Neural cell (in vitro differentiated cells): ENCODE results near the gene EXOC2. TPM values are rescaled to one million over a fixed set of nuclear protein-coding genes. Genes with fewer than 3 reads are reported as not detected.

ENCODE experiments used
- H2AFZ ChIP-seq: fragments of 200-600, 300-800 bp; sonication (generic), shearing (Covaris generic); 2 replicates; pipeline ENCODE4 v1.6.0; 2014; ENCODE audit warnings: low read depth, mild to moderate bottlenecking, antibody characterized with exemption, low read length, moderate library complexity
- H3F3A ChIP-seq: fragments of 200-600 bp; shearing (Covaris generic); 2 replicates; pipeline ENCODE4 v1.6.1; 2016; ENCODE audit warnings: mild to moderate bottlenecking, moderate library complexity, mixed read lengths, antibody characterized with exemption, low read length; ENCODE audit not compliant: insufficient read depth, poor library complexity, severe bottlenecking
- H3K27ac ChIP-seq: fragments of 200-600, 300-800 bp; sonication (generic), shearing (Covaris generic); 2 replicates; pipeline ENCODE4 v1.5.1; 2014; ENCODE audit warnings: mild to moderate bottlenecking, low read length, moderate library complexity
- H3K27me3 ChIP-seq: fragments of 300-800, 200-600 bp; sonication (generic), shearing (Covaris generic); 2 replicates; pipeline ENCODE4 v1.6.0; 2014; ENCODE audit warnings: mild to moderate bottlenecking, low read depth, low read length, moderate library complexity; ENCODE audit not compliant: insufficient read depth
- H3K36me3 ChIP-seq: fragments of 300-800, 200-600 bp; sonication (generic), shearing (Covaris generic); 2 replicates; pipeline ENCODE4 v1.5.1; 2014; ENCODE audit warnings: mild to moderate bottlenecking, antibody characterized with exemption, low read length, moderate library complexity; ENCODE audit not compliant: insufficient read depth
- H3K4me2 ChIP-seq: fragments of 300-800, 200-600 bp; sonication (generic), shearing (Covaris generic); 2 replicates; pipeline ENCODE4 v1.6.0; 2014; ENCODE audit warnings: mild to moderate bottlenecking, low read length
- H3K4me3 ChIP-seq: fragments of 300-800, 200-600 bp; sonication (generic), shearing (Covaris generic); 2 replicates; pipeline ENCODE4 v1.5.1; 2014; ENCODE audit warnings: mild to moderate bottlenecking, low read length, moderate library complexity
- H3K79me2 ChIP-seq: fragments of 200-600 bp; shearing (Covaris generic); replicated peaks from 2 replicates; pipeline ENCODE4 v1.6.0; 2014; ENCODE audit warnings: mild to moderate bottlenecking, low read length, moderate library complexity; ENCODE audit not compliant: insufficient read depth
- H3K9ac ChIP-seq: fragments of 300-800, 200-600 bp; sonication (generic), shearing (Covaris generic); 2 replicates; pipeline ENCODE4 v1.6.1; 2016; ENCODE audit warnings: mild to moderate bottlenecking, low read length, mixed read lengths
- H3K9me2 ChIP-seq: fragments of 200-600 bp; shearing (Covaris generic); 2 replicates; pipeline ENCODE4 v1.6.1; 2016; ENCODE audit warnings: mild to moderate bottlenecking, low read length, mixed read lengths; ENCODE audit not compliant: insufficient read depth
- H3K9me3 ChIP-seq: fragments of 200-600, 300-800 bp; sonication (generic), shearing (Covaris generic); 2 replicates; pipeline ENCODE4 v1.6.1; 2016; ENCODE audit warnings: mild to moderate bottlenecking, mixed run types, low read length, moderate library complexity, mixed read lengths
- H4K20me1 ChIP-seq: fragments of 200-600 bp; shearing (Covaris generic); 2 replicates; pipeline ENCODE4 v1.6.1; 2016; ENCODE audit warnings: mild to moderate bottlenecking, mixed run types; ENCODE audit not compliant: insufficient read depth
- CTCF ChIP-seq: fragments of 450-650 bp; IDR thresholded peaks from 2 replicates; pipeline ENCODE4 v1.5.1; 2014; ENCODE audit warnings: antibody characterized with exemption, mild to moderate bottlenecking, moderate library complexity; ENCODE audit not compliant: poor library complexity, severe bottlenecking
- EP300 ChIP-seq: fragments of 450-650 bp; conservative IDR thresholded peaks from 2 replicates; pipeline ENCODE4 v1.6.1; 2014; ENCODE audit warnings: antibody characterized with exemption, mild to moderate bottlenecking, moderate library complexity; ENCODE audit not compliant: poor library complexity, severe bottlenecking
- EZH2 ChIP-seq: fragments of 200-600, 300-800 bp; shearing (Covaris generic), sonication (generic); IDR thresholded peaks from 2 replicates; pipeline ENCODE4 v1.6.1; 2014; ENCODE audit warnings: antibody characterized with exemption, low read length, borderline replicate concordance, mild to moderate bottlenecking; ENCODE audit not compliant: insufficient read depth, poor library complexity, severe bottlenecking
- MXI1 ChIP-seq: fragments of 450-650 bp; conservative IDR thresholded peaks from 2 replicates; pipeline ENCODE4 v1.6.1; 2014; ENCODE audit warnings: antibody characterized with exemption, mild to moderate bottlenecking; ENCODE audit not compliant: poor library complexity, severe bottlenecking
- POLR2AphosphoS5 ChIP-seq: IDR thresholded peaks from 2 replicates; pipeline ENCODE4 v1.6.1; 2012
- RAD21 ChIP-seq: fragments of 450-650 bp; conservative IDR thresholded peaks from 2 replicates; pipeline ENCODE4 v1.6.1; 2014; ENCODE audit warnings: antibody characterized with exemption, mild to moderate bottlenecking, moderate library complexity
- REST ChIP-seq: IDR thresholded peaks from 2 replicates; pipeline ENCODE4 v1.6.1; 2012; ENCODE audit warnings: borderline replicate concordance
- SMC3 ChIP-seq: fragments of 450-650 bp; conservative IDR thresholded peaks from 2 replicates; pipeline ENCODE4 v1.6.1; 2014; ENCODE audit warnings: antibody characterized with exemption, mild to moderate bottlenecking, moderate library complexity; ENCODE audit not compliant: poor library complexity
- TAF1 ChIP-seq: IDR thresholded peaks from 2 replicates; pipeline ENCODE4 v1.6.1; 2012; ENCODE audit warnings: low read depth
- polyA plus RNA-seq: library from polyadenylated mRNA; depleted of rRNA; stranded (reverse); fragments of >200 nt; gene quantifications from 2 replicates; pipeline ENCODE4 v1.2.3, GENCODE V29; 2014

EXOC2 gene
- polyA plus RNA-seq, 1 donor from 2014 or later: 38.6 TPM

- H3K27me3 ChIP-seq: no peaks in the 10 kb centered on the region
- H2AFZ ChIP-seq: no peak overlapping the region
- H3K9me3 ChIP-seq: no peaks in the 10 kb centered on the region
- H3K36me3 ChIP-seq: no peaks in the 10 kb centered on the region
- H3K79me2 ChIP-seq: no peaks in the 10 kb centered on the region
- no peaks in the 10 kb centered on the region for H3F3A ChIP-seq
- H4K20me1 ChIP-seq: no peaks in the 10 kb centered on the region
- no peak overlapping the region for H3K27ac ChIP-seq
- H3K4me3 ChIP-seq: no peak overlapping the region
- no peaks in the 10 kb centered on the region for H3K9me2 ChIP-seq
- H3K4me2 ChIP-seq: no peak overlapping the region
- H3K9ac ChIP-seq: no peak overlapping the region
- TF ChIP-seq EP300 (no peak), SMC3 (no peak), RAD21 (no peak), CTCF (no peak), TAF1 (no peak), EZH2 (no peak), MXI1 (no peak), REST (no peak), POLR2AphosphoS5 (no peak)
Observed at GRCh38 chr6:613981-614380, 79.0 kb downstream of the EXOC2 start.

- H3K27me3 ChIP-seq: no peaks in the 10 kb centered on the region
- no peaks in the 10 kb centered on the region for H3F3A ChIP-seq
- no peaks in the 10 kb centered on the region for H3K9me3 ChIP-seq
- no peak overlapping the region for H3K9ac ChIP-seq
- no peaks in the 10 kb centered on the region for H3K36me3 ChIP-seq
- TF ChIP-seq TAF1: no peak
- no peak for TF ChIP-seq EZH2
- TF ChIP-seq REST: no peak
- no peak for TF ChIP-seq CTCF
- TF ChIP-seq SMC3: no peak
- no peak for TF ChIP-seq POLR2AphosphoS5
- no peak for TF ChIP-seq MXI1
- TF ChIP-seq EP300: no peak
- no peak for TF ChIP-seq RAD21
- H4K20me1 ChIP-seq: no peaks in the 10 kb centered on the region
- H3K4me2 ChIP-seq: no peak overlapping the region
- no peak overlapping the region for H2AFZ ChIP-seq
- H3K4me3 ChIP-seq: no peak overlapping the region
- no peak overlapping the region for H3K27ac ChIP-seq
- H3K9me2 ChIP-seq: no peaks in the 10 kb centered on the region
- H3K79me2 ChIP-seq: no peaks in the 10 kb centered on the region
Observed at GRCh38 chr6:611928-612327, 81.0 kb downstream of the EXOC2 start.
